GM10266 (cell line): ENCODE results near the gene ZSCAN9.

Experiments used
- DNase-seq: peaks from one replicate; pipeline ENCODE4 v3.0.0; 2012; ENCODE audit errors: extremely low spot score
- CTCF ChIP-seq: IDR thresholded peaks from 2 replicates; pipeline ENCODE4 v1.5.1; 2012; ENCODE audit warnings: mild to moderate bottlenecking, low read depth; ENCODE audit not compliant: control insufficient read depth, insufficient read depth; ENCODE audit errors: missing control alignments

ZSCAN9 gene

GRCh38 chr6:28281288-28282064 is 56.4 kb downstream of the ZSCAN9 start, which contains the start of gene PGBD1:
TSS of gene PGBD1 (plus strand) at chr6:28281572. CDS start at chr6:28283814, 2,242 bp downstream.
- TF ChIP-seq CTCF, result no peak
- peak; percentile 63 for DNase-seq

- TF ChIP-seq CTCF, result no peak
- no peak for DNase-seq
Measured at GRCh38 chr6:28282926-28283325, 57.9 kb downstream of the ZSCAN9 start.
